Measurements from ENCODE around the gene NKX1-2. TPM values are rescaled to one million over a fixed set of nuclear protein-coding genes. Genes with fewer than 3 reads are reported as not detected.

The NKX1-2 gene
- total RNA-seq, 3 donors from 2014 or later = 0.33 to 0.73 TPM; not detected in 1

GRCh38 chr10:124495725-124496124 is 45.9 kb upstream of the NKX1-2 start:
- TF ChIP-seq, protein P1, sequence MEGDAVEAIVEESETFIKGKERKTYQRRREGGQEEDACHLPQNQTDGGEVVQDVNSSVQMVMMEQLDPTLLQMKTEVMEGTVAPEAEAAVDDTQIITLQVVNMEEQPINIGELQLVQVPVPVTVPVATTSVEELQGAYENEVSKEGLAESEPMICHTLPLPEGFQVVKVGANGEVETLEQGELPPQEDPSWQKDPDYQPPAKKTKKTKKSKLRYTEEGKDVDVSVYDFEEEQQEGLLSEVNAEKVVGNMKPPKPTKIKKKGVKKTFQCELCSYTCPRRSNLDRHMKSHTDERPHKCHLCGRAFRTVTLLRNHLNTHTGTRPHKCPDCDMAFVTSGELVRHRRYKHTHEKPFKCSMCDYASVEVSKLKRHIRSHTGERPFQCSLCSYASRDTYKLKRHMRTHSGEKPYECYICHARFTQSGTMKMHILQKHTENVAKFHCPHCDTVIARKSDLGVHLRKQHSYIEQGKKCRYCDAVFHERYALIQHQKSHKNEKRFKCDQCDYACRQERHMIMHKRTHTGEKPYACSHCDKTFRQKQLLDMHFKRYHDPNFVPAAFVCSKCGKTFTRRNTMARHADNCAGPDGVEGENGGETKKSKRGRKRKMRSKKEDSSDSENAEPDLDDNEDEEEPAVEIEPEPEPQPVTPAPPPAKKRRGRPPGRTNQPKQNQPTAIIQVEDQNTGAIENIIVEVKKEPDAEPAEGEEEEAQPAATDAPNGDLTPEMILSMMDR (IDR thresholded peaks at IDR 0.05) = no peak
- no peak for TF ChIP-seq POLR2AphosphoS5 (IDR thresholded peaks at IDR 0.05)
- TF ChIP-seq POLR2A (IDR thresholded peaks at IDR 0.05) = no peak
- Histone ChIP-seq H3K9me3 (no peaks in the 10 kb centered on the region), H3K27ac (no peak overlapping the region), H3K36me3 (no peaks in the 10 kb centered on the region), H3K27me3 (no peaks in the 10 kb centered on the region), H3K4me3 (no peak overlapping the region), H3K4me1 (no peaks in the 10 kb centered on the region)
- intact Hi-C loops (cut with DNase I; ENCODE audit: low total_unique reads) = no loop called here
- no peak for DNase-seq (ENCODE audit: low spot score in 2 of 2)

- no peaks in the 10 kb centered on the region for H3K9me3 ChIP-seq
- no peaks in the 10 kb centered on the region for H3K27me3 ChIP-seq
- H3K4me1 ChIP-seq = no peaks in the 10 kb centered on the region
- intact Hi-C loops (cut with DNase I; ENCODE audit: low total_unique reads) = no loop called here
- no peaks in the 10 kb centered on the region for H3K36me3 ChIP-seq
- TF ChIP-seq, protein P1 (IDR thresholded peaks at IDR 0.05) = no peak
- TF ChIP-seq POLR2AphosphoS5 (IDR thresholded peaks at IDR 0.05) (no peak), POLR2A (IDR thresholded peaks at IDR 0.05) (no peak)
- DNase-seq (ENCODE audit: low spot score in 2 of 2) = no peak
- H3K4me3 ChIP-seq = no peak overlapping the region
- H3K27ac ChIP-seq = no peak overlapping the region
Observed at GRCh38 chr10:124495162-124495561, 45.3 kb upstream of the NKX1-2 start.

- H3K27ac ChIP-seq = no peak overlapping the region
- H3K27me3 ChIP-seq = no peaks in the 10 kb centered on the region
- intact Hi-C loops (cut with DNase I; ENCODE audit: low total_unique reads) = no loop called here
- no peaks in the 10 kb centered on the region for H3K36me3 ChIP-seq
- no peaks in the 10 kb centered on the region for H3K9me3 ChIP-seq
- no peak for DNase-seq (ENCODE audit: low spot score in 2 of 2)
- no peak overlapping the region for H3K4me3 ChIP-seq
- H3K4me1 ChIP-seq = no peaks in the 10 kb centered on the region
- TF ChIP-seq POLR2AphosphoS5 (IDR thresholded peaks at IDR 0.05) (no peak), POLR2A (IDR thresholded peaks at IDR 0.05) (no peak)
Observed at GRCh38 chr10:124494046-124494807, 44.4 kb upstream of the NKX1-2 start.

GRCh38 chr10:124493214-124493882 is 43.5 kb upstream of the NKX1-2 start:
- H3K36me3 ChIP-seq = no peaks in the 10 kb centered on the region
- H3K4me3 ChIP-seq = no peak overlapping the region
- H3K27me3 ChIP-seq = no peaks in the 10 kb centered on the region
- no peak overlapping the region for H3K27ac ChIP-seq
- intact Hi-C loops (cut with DNase I; ENCODE audit: low total_unique reads) = no loop called here
- TF ChIP-seq POLR2AphosphoS5 (IDR thresholded peaks at IDR 0.05) (no peak), POLR2A (IDR thresholded peaks at IDR 0.05) (no peak)
- TF ChIP-seq, protein P1 (IDR thresholded peaks at IDR 0.05) = no peak
- no peaks in the 10 kb centered on the region for H3K4me1 ChIP-seq
- no peak for DNase-seq (ENCODE audit: low spot score in 2 of 2)
- no peaks in the 10 kb centered on the region for H3K9me3 ChIP-seq

GRCh38 chr10:124492266-124492665 is 42.4 kb upstream of the NKX1-2 start:
- H3K4me1 ChIP-seq = no peaks in the 10 kb centered on the region
- H3K36me3 ChIP-seq = no peaks in the 10 kb centered on the region

More at GRCh38 chr10:124492266-124492665, 42.4 kb upstream of the NKX1-2 start:
- no peak overlapping the region for H3K4me3 ChIP-seq
- H3K27me3 ChIP-seq = no peaks in the 10 kb centered on the region
- H3K9me3 ChIP-seq = no peaks in the 10 kb centered on the region
- intact Hi-C loops (cut with DNase I; ENCODE audit: low total_unique reads) = no loop called here
- no peak for DNase-seq (ENCODE audit: low spot score in 2 of 2)
- TF ChIP-seq POLR2AphosphoS5 (IDR thresholded peaks at IDR 0.05) (no peak), POLR2A (IDR thresholded peaks at IDR 0.05) (no peak)
- TF ChIP-seq, protein P1 (IDR thresholded peaks at IDR 0.05) = no peak
- no peak overlapping the region for H3K27ac ChIP-seq

All from breast epithelium (tissue), 4 donors.